HPDE6-E6E7 (cell line): ENCODE data around the gene CUL4A.
A peak's percentile ranks its signal among the peaks of the same experiment; 100 is the strongest.

Experiments
- DNase-seq: peaks from one replicate; pipeline ENCODE4 v3.0.0; 2011; ENCODE audit warnings: missing footprints; ENCODE audit errors: extremely low spot score

Gene CUL4A

GRCh38 chr13:113207890-113208420 lies 1.5 kb upstream of the CUL4A start:
- DNase-seq, result no peak

- peak; percentile 85 for DNase-seq
Observed at GRCh38 chr13:113208421-113209335, 735 bp upstream of the CUL4A start, which contains the start of gene PCID2. Gene PCID2, minus strand, starts transcription at chr13:113208669. Its CDS starts 35 bp downstream, at chr13:113208634.

GRCh38 chr13:113209759-113210421 lies 477 bp downstream of the CUL4A start:
- DNase-seq, result peak; percentile 60

- no peak for DNase-seq
Observed at GRCh38 chr13:113210833-113211232, 1.4 kb downstream of the CUL4A start.

GRCh38 chr13:113211774-113212173 lies 2.4 kb downstream of the CUL4A start:
- DNase-seq, result no peak

- DNase-seq, result peak; percentile 85
Observed at GRCh38 chr13:113216254-113217048, 7.0 kb downstream of the CUL4A start.

- no peak for DNase-seq
Observed at GRCh38 chr13:113218586-113218985, 9.2 kb downstream of the CUL4A start.

GRCh38 chr13:113219256-113219940 lies 10.0 kb downstream of the CUL4A start:
- DNase-seq, result no peak

GRCh38 chr13:113220141-113220598 lies 10.8 kb downstream of the CUL4A start:
- no peak for DNase-seq

- DNase-seq, result no peak
Observed at GRCh38 chr13:113220877-113221276, 11.5 kb downstream of the CUL4A start.

GRCh38 chr13:113223070-113223469 lies 13.7 kb downstream of the CUL4A start:
- no peak for DNase-seq

- no peak for DNase-seq
Observed at GRCh38 chr13:113224486-113224885, 15.1 kb downstream of the CUL4A start.

GRCh38 chr13:113225515-113225914 lies 16.1 kb downstream of the CUL4A start:
- no peak for DNase-seq

GRCh38 chr13:113226873-113227450 lies 17.5 kb downstream of the CUL4A start:
- no peak for DNase-seq

- no peak for DNase-seq
Observed at GRCh38 chr13:113229161-113229560, 19.7 kb downstream of the CUL4A start.

- DNase-seq, result no peak
Observed at GRCh38 chr13:113229791-113230190, 20.4 kb downstream of the CUL4A start.

- DNase-seq, result no peak
Observed at GRCh38 chr13:113231306-113232207, 22.1 kb downstream of the CUL4A start.

GRCh38 chr13:113232208-113233003 lies 23.0 kb downstream of the CUL4A start:
- no peak for DNase-seq

GRCh38 chr13:113233101-113233500 lies 23.7 kb downstream of the CUL4A start:
- DNase-seq, result no peak
